ENCODE results near the gene APOL1. TPM values are rescaled to one million over a fixed set of nuclear protein-coding genes. Genes with fewer than 3 reads are reported as not detected.

APOL1 gene
- total and polyA plus RNA-seq, 11 donors = 10.4 to 132 (median 18.1) TPM

GRCh38 chr22:36298601-36299000, 45.7 kb downstream of the APOL1 start:
- peaks cover 0 to 8% (median 0%) of the 10 kb centered on the region in 12 donors for H3K4me1 ChIP-seq
- intact Hi-C loops (cut with DNase I) = loop anchor here in 1 of 10 donors (2.0 kb wide), 1 partner anchor 16 kb away; no protein-coding TSS in a partner anchor
- TF ChIP-seq POLR2A (IDR thresholded peaks at IDR 0.05) (no peak), CTCF (IDR thresholded peaks at IDR 0.05) (no peak)
- DNase-seq (peak in 2 of 5 donors; percentile 27 to 40), ATAC-seq (no peak)
- H3K4me3 ChIP-seq = no peak overlapping the region
- no peaks in the 10 kb centered on the region for H3K9me3 ChIP-seq
- no peaks in the 10 kb centered on the region for H3K27me3 ChIP-seq
- peaks cover 14 to 100% (median 100%) of the 10 kb centered on the region in 9 donors for H3K36me3 ChIP-seq
- peak overlapping the region in 1 of 12 donors; percentile 70 for H3K27ac ChIP-seq
- 89 to 92% (median 90%) methylated on average over 11 to 13 of the region's 13 CpGs for WGBS, 4 donors

- DNase-seq = peak in 2 of 5 donors; percentile 23 to 45
- ATAC-seq = no peak
- WGBS, 4 donors = 86 to 90% (median 87%) methylated on average over 11 to 14 of the region's 14 CpGs
- H3K27me3 ChIP-seq = no peaks in the 10 kb centered on the region
- peaks cover 13 to 100% (median 100%) of the 10 kb centered on the region in 9 donors for H3K36me3 ChIP-seq
- H3K4me1 ChIP-seq = peaks cover 0 to 8% (median 0%) of the 10 kb centered on the region in 12 donors
- H3K4me3 ChIP-seq = no peak overlapping the region
- intact Hi-C loops (cut with DNase I) = loop anchor here in 1 of 10 donors (2.0 kb wide), 1 partner anchor 16 kb away; no protein-coding TSS in a partner anchor
- H3K9me3 ChIP-seq = no peaks in the 10 kb centered on the region
- TF ChIP-seq CTCF (IDR thresholded peaks at IDR 0.05) = no peak
- no peak for TF ChIP-seq POLR2A (IDR thresholded peaks at IDR 0.05)
- peak overlapping the region in 1 of 12 donors; percentile 70 for H3K27ac ChIP-seq
Measured at GRCh38 chr22:36299295-36299694, 46.4 kb downstream of the APOL1 start.

GRCh38 chr22:36299911-36300310, 47.0 kb downstream of the APOL1 start:
- peak in 1 of 5 donors; percentile 56 for DNase-seq
- TF ChIP-seq CTCF (IDR thresholded peaks at IDR 0.05) (no peak), POLR2A (IDR thresholded peaks at IDR 0.05) (no peak)
- Histone ChIP-seq H3K4me1 (peaks cover 0 to 8% (median 0%) of the 10 kb centered on the region in 12 donors), H3K27me3 (no peaks in the 10 kb centered on the region), H3K27ac (peak overlapping the region in 1 of 12 donors; percentile 74), H3K4me3 (no peak overlapping the region), H3K36me3 (peaks cover 13 to 100% (median 100%) of the 10 kb centered on the region in 9 donors), H3K9me3 (no peaks in the 10 kb centered on the region)
- no peak for ATAC-seq
- intact Hi-C loops (cut with DNase I) = loop anchor here in 8 of 10 donors (2.0 to 5.0 kb wide), 3 partner anchors 15 to 172 kb away; no protein-coding TSS in a partner anchor
- WGBS, 4 donors = 82 to 92% (median 88%) methylated on average over 7 to 12 of the region's 12 CpGs

- intact Hi-C loops (cut with DNase I) = loop anchor here (1.0 to 5.0 kb wide), 3 partner anchors 170 to 172 kb away; no protein-coding TSS in a partner anchor
- H3K4me3 ChIP-seq = no peak overlapping the region
- TF ChIP-seq CTCF (IDR thresholded peaks at IDR 0.05) (no peak), POLR2A (IDR thresholded peaks at IDR 0.05) (no peak)
- H3K4me1 ChIP-seq = peaks cover 0 to 8% (median 0%) of the 10 kb centered on the region in 12 donors
- WGBS, 4 donors = 92 to 94% (median 93%) methylated on average over 23 to 24 of the region's 24 CpGs
- DNase-seq = peak in 1 of 5 donors; percentile 52
- no peaks in the 10 kb centered on the region for H3K27me3 ChIP-seq
- H3K36me3 ChIP-seq = peaks cover 13 to 100% (median 100%) of the 10 kb centered on the region in 9 donors
- H3K9me3 ChIP-seq = no peaks in the 10 kb centered on the region
- H3K27ac ChIP-seq = peak overlapping the region in 3 of 12 donors; percentile 25 to 74 (median 46)
- no peak for ATAC-seq
Measured at GRCh38 chr22:36300396-36301212, 47.7 kb downstream of the APOL1 start.
